ENCODE measurements around the gene DSG2.

DNA sequence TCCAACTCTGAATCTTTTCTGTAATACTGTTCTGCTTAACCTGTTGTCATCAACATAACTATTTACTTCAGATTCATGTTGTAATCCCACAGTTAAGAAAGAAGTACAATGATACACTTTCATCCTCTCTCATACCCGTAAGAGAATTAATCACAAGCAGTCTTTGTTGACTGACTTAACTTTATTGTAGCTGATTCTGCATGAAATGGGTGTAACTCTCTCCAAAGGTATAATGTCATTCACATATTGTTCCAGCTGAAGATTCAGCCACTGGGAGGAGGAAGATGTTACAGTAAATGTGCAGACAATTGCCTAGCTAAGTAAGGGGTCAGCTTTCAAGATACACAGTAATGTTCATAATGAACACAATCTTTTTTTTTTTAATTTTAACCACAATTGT lies 13.5 kb upstream of the DSG2 start:
- no peak for TF ChIP-seq POLR2AphosphoS5 (IDR thresholded peaks at IDR 0.05; ENCODE audit: low read depth, low read length)
- TF ChIP-seq POLR2A (IDR thresholded peaks at IDR 0.05; ENCODE audit: low read depth, low read length) = no peak
- no peak for TF ChIP-seq POU2F2 (IDR thresholded peaks at IDR 0.05; ENCODE audit: low read depth, low read length)
- no peak for TF ChIP-seq TAF1 (IDR thresholded peaks at IDR 0.05; ENCODE audit: low read depth, low read length)
- TF ChIP-seq SPI1 (IDR thresholded peaks at IDR 0.05; ENCODE audit: low read depth, low read length) = no peak
- TF ChIP-seq PAX5 (IDR thresholded peaks at IDR 0.05; ENCODE audit: insufficient read depth, low read length, severe bottlenecking) = no peak

Measured in GM12891 (cell line).